CD14-positive monocyte (primary cell): ENCODE results near the gene SUPT5H. TPM values are rescaled to one million over a fixed set of nuclear protein-coding genes. Genes with fewer than 3 reads are reported as not detected.
A peak's percentile ranks its signal among the peaks of the same experiment; 100 is the strongest.

Experiments
- DNase-seq, 3 donors: peaks; one replicate each; pipeline ENCODE4 v3.0.0-alpha.2; 2011 to 2022
- H2AFZ ChIP-seq: 2 replicates; pipeline ENCODE4 v1.6.0; 2012; ENCODE audit warnings: mild to moderate bottlenecking, low read depth, low read length, inconsistent platforms; ENCODE audit not compliant: insufficient read depth, poor library complexity, severe bottlenecking
- H3K27ac ChIP-seq, 2 donors: 1 replicate in 1 of 2; 2 replicates in 1 of 2; pipeline ENCODE4 v1.5.1; 2012 to 2013; ENCODE audit warnings: low read length in 2 of 2, control low read depth in 1 of 2, inconsistent platforms in 1 of 2, low read depth in 1 of 2, mild to moderate bottlenecking in 1 of 2
- H3K27me3 ChIP-seq, 2 donors: one replicate each; pipeline versions ENCODE4 v1.6.0 to v1.6.1; 2011 to 2013; ENCODE audit warnings: low read length in 2 of 2; ENCODE audit not compliant: control insufficient read depth in 2 of 2, insufficient read depth in 2 of 2
- H3K36me3 ChIP-seq, 2 donors: replicated peaks in 1 of 2; 1 replicate in 1 of 2; 2 replicates in 1 of 2; pipeline versions ENCODE4 v1.5.1 to v1.6.1; 2012 to 2013; ENCODE audit warnings: low read length in 2 of 2, control low read depth in 1 of 2, inconsistent platforms in 1 of 2, mild to moderate bottlenecking in 1 of 2; ENCODE audit not compliant: insufficient read depth in 2 of 2, control insufficient read depth in 1 of 2
- H3K4me1 ChIP-seq, 2 donors: 1 replicate in 1 of 2; 2 replicates in 1 of 2; pipeline versions ENCODE4 v1.5.1 to v1.6.1; 2012 to 2013; ENCODE audit warnings: low read length in 2 of 2, control low read depth in 1 of 2, inconsistent platforms in 1 of 2, mild to moderate bottlenecking in 1 of 2, moderate library complexity in 1 of 2; ENCODE audit not compliant: insufficient read depth in 2 of 2, control insufficient read depth in 1 of 2
- H3K4me2 ChIP-seq: replicated peaks from 2 replicates; pipeline ENCODE3; 2012; ENCODE audit warnings: low read length, moderate library complexity, mild to moderate bottlenecking; ENCODE audit not compliant: poor library complexity, severe bottlenecking; ENCODE audit errors: extremely low read depth
- H3K4me3 ChIP-seq, 3 experiments: fragments of 200-600 bp in 1 of 3; sonication (generic) in 1 of 3; replicated peaks in 1 of 3; 1 replicate in 2 of 3; 2 replicates in 1 of 3; pipeline ENCODE4 v1.5.1; 2011 to 2013; ENCODE audit warnings: low read length in 3 of 3, mild to moderate bottlenecking in 3 of 3, control low read depth in 2 of 3, low read depth in 2 of 3, inconsistent platforms in 1 of 3, moderate library complexity in 1 of 3
- H3K79me2 ChIP-seq: 2 replicates; pipeline ENCODE4 v1.6.0; 2012; ENCODE audit warnings: mild to moderate bottlenecking, control low read depth, inconsistent platforms, low read length, moderate library complexity; ENCODE audit not compliant: insufficient read depth
- H3K9ac ChIP-seq: 2 replicates; pipeline ENCODE4 v1.6.0; 2017; ENCODE audit warnings: low read length, mild to moderate bottlenecking; ENCODE audit not compliant: insufficient read depth, poor library complexity, severe bottlenecking
- H3K9me3 ChIP-seq, 2 donors: replicated peaks in 1 of 2; 1 replicate in 1 of 2; 2 replicates in 1 of 2; pipeline versions ENCODE4 v1.5.1 to v1.6.1; 2012 to 2013; ENCODE audit warnings: low read length in 2 of 2, control low read depth in 1 of 2; ENCODE audit not compliant: control insufficient read depth in 1 of 2, insufficient read depth in 1 of 2
- H4K20me1 ChIP-seq: 2 replicates; pipeline ENCODE4 v1.6.0; 2012; ENCODE audit warnings: mild to moderate bottlenecking, low read length, control low read depth, moderate library complexity; ENCODE audit not compliant: insufficient read depth
- H3K27ac Mint-ChIP-seq, 7 donors: one replicate each; pipeline ENCODE4 v1.8.0; 2020; ENCODE audit warnings: mild to moderate bottlenecking in 7 of 7, mixed read lengths in 7 of 7, moderate library complexity in 6 of 7, inconsistent platforms in 2 of 7
- H3K27me3 Mint-ChIP-seq, 3 donors: one replicate each; pipeline ENCODE4 v1.8.0; 2021 to 2022; ENCODE audit warnings: low read depth in 3 of 3, mild to moderate bottlenecking in 3 of 3, mixed read lengths in 3 of 3, moderate library complexity in 3 of 3, inconsistent platforms in 1 of 3
- H3K36me3 Mint-ChIP-seq, 2 donors: one replicate each; pipeline ENCODE4 v1.8.0; 2020; ENCODE audit warnings: mixed read lengths in 2 of 2, inconsistent platforms in 1 of 2, mild to moderate bottlenecking in 1 of 2
- H3K4me1 Mint-ChIP-seq: one replicate; pipeline ENCODE4 v1.8.0; 2020; ENCODE audit warnings: mild to moderate bottlenecking, mixed read lengths
- H3K4me3 Mint-ChIP-seq, 2 donors: one replicate each; pipeline ENCODE4 v1.8.0; 2020; ENCODE audit warnings: mild to moderate bottlenecking in 2 of 2, mixed read lengths in 2 of 2, moderate library complexity in 1 of 2
- H3K9me3 Mint-ChIP-seq, 7 donors: one replicate each; pipeline ENCODE4 v1.8.0; 2020 to 2022; ENCODE audit warnings: mixed read lengths in 7 of 7, mild to moderate bottlenecking in 6 of 7, moderate library complexity in 6 of 7, inconsistent platforms in 2 of 7
- CTCF ChIP-seq: fragments of 200-600 bp; IDR thresholded peaks from one replicate; pipeline ENCODE4 v1.8.0; 2022; ENCODE audit warnings: antibody characterized with exemption, mild to moderate bottlenecking
- WGBS: methylation state at CpG from one replicate; pipeline ENCODE4 v1.1.5; 2013; ENCODE audit warnings: missing lambda C conversion rate; ENCODE audit not compliant: insufficient coverage; 5-methylcytosine and 5-hydroxymethylcytosine counted together
- intact Hi-C, 2 donors: fragments of 100-400 bp; cut with micrococcal nuclease; formaldehyde crosslinking; loops; one replicate each; pipeline versions ENCODE4 v1.15.0 to v1.15.1; 2023
- polyA plus RNA-seq, 3 donors: library from polyadenylated mRNA; depleted of rRNA in 1 of 3; unstranded in 2 of 3; stranded (reverse) in 1 of 3; fragments of 300-500 nt in 2 of 3; fragments of >200 nt in 1 of 3; fragmentation: Illumina TruSeq in 2 of 3; gene quantifications; 1 replicate in 2 of 3; 2 replicates in 1 of 3; pipeline ENCODE4 v1.2.3, GENCODE V29; 2012 to 2021

Gene SUPT5H
- polyA plus RNA-seq, 3 donors: 43.6 to 83.2 (median 50.7) TPM

GRCh38 chr19:39508629-39509028, 63.2 kb downstream of the SUPT5H start:
- DNase-seq: no peak
- H3K79me2 ChIP-seq: no peaks in the 10 kb centered on the region
- no peak overlapping the region for H3K9ac ChIP-seq
- peaks cover 7 to 10% of the 10 kb centered on the region in 2 donors for H3K4me1 ChIP-seq
- H3K9me3 ChIP-seq: peaks cover under 1 to 5% of the 10 kb centered on the region in 2 donors
- H3K27me3 Mint-ChIP-seq: peaks cover 55 to 82% (median 70%) of the 10 kb centered on the region in 3 donors
- H3K36me3 ChIP-seq: no peaks in the 10 kb centered on the region
- no peak overlapping the region for H3K27ac Mint-ChIP-seq
- H3K4me3 ChIP-seq: no peak overlapping the region
- peak overlapping the region in 1 of 2 donors; percentile 54 for H3K4me3 Mint-ChIP-seq
- H2AFZ ChIP-seq: no peak overlapping the region
- intact Hi-C loops: no loop called here
- peaks cover 0 to 24% (median 13%) of the 10 kb centered on the region in 7 donors for H3K9me3 Mint-ChIP-seq
- no peak for TF ChIP-seq CTCF
- H4K20me1 ChIP-seq: no peaks in the 10 kb centered on the region
- H3K36me3 Mint-ChIP-seq: peaks cover 0 to 5% of the 10 kb centered on the region in 2 donors
- H3K27ac ChIP-seq: no peak overlapping the region
- WGBS: 96% methylated on average over 6 of the region's 9 CpGs
- no peak overlapping the region for H3K4me2 ChIP-seq
- peaks cover 8% of the 10 kb centered on the region for H3K4me1 Mint-ChIP-seq
- H3K27me3 ChIP-seq: peaks cover 18 to 60% of the 10 kb centered on the region in 2 donors

- no peak overlapping the region for H3K9ac ChIP-seq
- Mint-ChIP-seq H3K4me1 (peaks cover 8% of the 10 kb centered on the region), H3K9me3 (peaks cover 0 to 24% (median 13%) of the 10 kb centered on the region in 7 donors), H3K27ac (no peak overlapping the region), H3K4me3 (peak overlapping the region in 1 of 2 donors; percentile 54), H3K27me3 (peaks cover 58 to 85% (median 72%) of the 10 kb centered on the region in 3 donors), H3K36me3 (peaks cover 0 to 5% of the 10 kb centered on the region in 2 donors)
- no peak overlapping the region for H3K27ac ChIP-seq
- H3K4me3 ChIP-seq: no peak overlapping the region
- peaks cover 7 to 10% of the 10 kb centered on the region in 2 donors for H3K4me1 ChIP-seq
- peaks cover 5 to 6% of the 10 kb centered on the region in 2 donors for H3K9me3 ChIP-seq
- no peaks in the 10 kb centered on the region for H3K79me2 ChIP-seq
- DNase-seq: no peak
- H4K20me1 ChIP-seq: no peaks in the 10 kb centered on the region
- no peak overlapping the region for H2AFZ ChIP-seq
- no CpG with 5 or more reads among the region's 2 CpGs for WGBS
- H3K36me3 ChIP-seq: no peaks in the 10 kb centered on the region
- intact Hi-C loops: no loop called here
- H3K4me2 ChIP-seq: no peak overlapping the region
- peaks cover 24 to 64% of the 10 kb centered on the region in 2 donors for H3K27me3 ChIP-seq
- TF ChIP-seq CTCF: no peak
Measured at GRCh38 chr19:39509233-39509632, 63.9 kb downstream of the SUPT5H start.
